Astrocyte (in vitro differentiated cells and primary cell): ENCODE data around the gene SLC6A5. TPM values are rescaled to one million over a fixed set of nuclear protein-coding genes. Genes with fewer than 3 reads are reported as not detected.

ENCODE experiments used
- DNase-seq: peaks from one replicate; pipeline ENCODE4 v3.0.0-alpha.2; 2010; ENCODE audit warnings: low read depth
- FAIRE-seq: peaks from 2 replicates; lab custom pipeline; 2011; peaks lifted over from hg19 to GRCh38; lab: Jason Lieb, UNC
- H2AFZ ChIP-seq: 2 replicates; pipeline ENCODE4 v1.6.0; 2012; ENCODE audit warnings: low read depth, low read length, inconsistent platforms
- H3K27ac ChIP-seq: 2 replicates; pipeline ENCODE4 v1.5.1; 2011; ENCODE audit warnings: low read depth, low read length, inconsistent platforms
- H3K27me3 ChIP-seq: 2 replicates; pipeline ENCODE4 v1.6.0; 2011; ENCODE audit warnings: low read length, inconsistent platforms; ENCODE audit not compliant: insufficient read depth
- H3K36me3 ChIP-seq: 2 replicates; pipeline ENCODE4 v1.5.1; 2011; ENCODE audit warnings: low read length, inconsistent platforms; ENCODE audit not compliant: insufficient read depth
- H3K4me1 ChIP-seq: 2 replicates; pipeline ENCODE4 v1.5.1; 2011; ENCODE audit warnings: low read length, inconsistent platforms; ENCODE audit not compliant: insufficient read depth
- H3K4me2 ChIP-seq: 2 replicates; pipeline ENCODE4 v1.6.0; 2012; ENCODE audit warnings: low read length, inconsistent platforms
- H3K4me3 ChIP-seq: 2 replicates; pipeline ENCODE4 v1.5.1; 2011; ENCODE audit warnings: low read depth, mild to moderate bottlenecking, low read length, inconsistent platforms; ENCODE audit not compliant: insufficient read depth
- H3K79me2 ChIP-seq: 2 replicates; pipeline ENCODE4 v1.6.0; 2012; ENCODE audit warnings: mild to moderate bottlenecking, low read length, inconsistent platforms; ENCODE audit not compliant: insufficient read depth
- H3K9ac ChIP-seq: 2 replicates; pipeline ENCODE4 v1.6.0; 2012; ENCODE audit warnings: mild to moderate bottlenecking, low read length, inconsistent platforms
- H3K9me3 ChIP-seq: 2 replicates; pipeline ENCODE4 v1.5.1; 2012; ENCODE audit warnings: low read depth, mild to moderate bottlenecking, low read length, inconsistent platforms; ENCODE audit not compliant: insufficient read depth
- H4K20me1 ChIP-seq: 2 replicates; pipeline ENCODE4 v1.6.0; 2012; ENCODE audit warnings: low read length, inconsistent platforms; ENCODE audit not compliant: insufficient read depth
- H3K27ac Mint-ChIP-seq: one replicate; pipeline ENCODE4 v1.8.0; 2021; ENCODE audit warnings: mild to moderate bottlenecking, mixed read lengths; ENCODE audit not compliant: unreplicated experiment
- H3K27me3 Mint-ChIP-seq: one replicate; pipeline ENCODE4 v1.8.0; 2021; ENCODE audit warnings: low read depth, mixed read lengths; ENCODE audit not compliant: unreplicated experiment
- H3K36me3 Mint-ChIP-seq: one replicate; pipeline ENCODE4 v1.8.0; 2021; ENCODE audit warnings: low read depth, mixed read lengths; ENCODE audit not compliant: unreplicated experiment
- H3K4me1 Mint-ChIP-seq: one replicate; pipeline ENCODE4 v1.8.0; 2021; ENCODE audit warnings: low read depth, mixed read lengths; ENCODE audit not compliant: unreplicated experiment
- H3K4me3 Mint-ChIP-seq: one replicate; pipeline ENCODE4 v1.8.0; 2021; ENCODE audit warnings: mild to moderate bottlenecking, moderate library complexity, mixed read lengths; ENCODE audit not compliant: unreplicated experiment
- H3K9me3 Mint-ChIP-seq: one replicate; pipeline ENCODE4 v1.8.0; 2021; ENCODE audit warnings: mild to moderate bottlenecking, mixed read lengths; ENCODE audit not compliant: unreplicated experiment
- CTCF ChIP-seq: IDR thresholded peaks from 2 replicates; pipeline ENCODE4 v1.5.1; 2011; ENCODE audit warnings: low read depth, mild to moderate bottlenecking, inconsistent platforms, low read length, moderate library complexity; ENCODE audit not compliant: insufficient read depth
- EZH2 ChIP-seq: IDR thresholded peaks from 2 replicates; pipeline ENCODE4 v1.6.1; 2012; ENCODE audit warnings: mild to moderate bottlenecking, low read length, inconsistent platforms; ENCODE audit not compliant: insufficient read depth
- total RNA-seq: library from RNA; stranded (reverse); gene quantifications from 2 replicates; pipeline ENCODE4 v1.2.1, GENCODE V29; 2021

Gene SLC6A5
- total RNA-seq, 1 donor from 2014 or later, result not detected

GRCh38 chr11:20592741-20593140 is 6.7 kb upstream of the SLC6A5 start:
- TF ChIP-seq EZH2, result no peak
- no peak for TF ChIP-seq CTCF
- Histone ChIP-seq H3K4me2 (no peak overlapping the region), H2AFZ (no peak overlapping the region), H3K9me3 (peaks cover 2% of the 10 kb centered on the region), H3K36me3 (no peaks in the 10 kb centered on the region), H3K4me1 (no peaks in the 10 kb centered on the region), H3K9ac (no peak overlapping the region), H3K27me3 (peaks cover 21% of the 10 kb centered on the region), H3K27ac (no peak overlapping the region), H3K4me3 (no peak overlapping the region), H4K20me1 (no peaks in the 10 kb centered on the region), H3K79me2 (no peaks in the 10 kb centered on the region)
- FAIRE-seq (no peak), DNase-seq (no peak)
- H3K36me3 Mint-ChIP-seq, result no peaks in the 10 kb centered on the region
- peaks cover 5% of the 10 kb centered on the region for H3K4me1 Mint-ChIP-seq
- no peak overlapping the region for H3K27ac Mint-ChIP-seq
- peaks cover 46% of the 10 kb centered on the region for H3K27me3 Mint-ChIP-seq
- H3K9me3 Mint-ChIP-seq, result peaks cover 2% of the 10 kb centered on the region
- no peak overlapping the region for H3K4me3 Mint-ChIP-seq

GRCh38 chr11:20594274-20595061 is 4.9 kb upstream of the SLC6A5 start:
- no peak for TF ChIP-seq CTCF
- no peak for TF ChIP-seq EZH2
- Mint-ChIP-seq H3K4me1 (peaks cover 5% of the 10 kb centered on the region), H3K27me3 (peaks cover 58% of the 10 kb centered on the region), H3K36me3 (no peaks in the 10 kb centered on the region), H3K9me3 (peaks cover 7% of the 10 kb centered on the region), H3K4me3 (no peak overlapping the region), H3K27ac (no peak overlapping the region)
- peaks cover 8% of the 10 kb centered on the region for H3K9me3 ChIP-seq
- H3K27me3 ChIP-seq, result peaks cover 38% of the 10 kb centered on the region
- no peaks in the 10 kb centered on the region for H3K4me1 ChIP-seq
- no peaks in the 10 kb centered on the region for H4K20me1 ChIP-seq
- H3K27ac ChIP-seq, result no peak overlapping the region
- no peaks in the 10 kb centered on the region for H3K36me3 ChIP-seq
- H3K4me3 ChIP-seq, result no peak overlapping the region
- no peak for FAIRE-seq
- H3K4me2 ChIP-seq, result no peak overlapping the region
- no peaks in the 10 kb centered on the region for H3K79me2 ChIP-seq
- H3K9ac ChIP-seq, result no peak overlapping the region
- no peak overlapping the region for H2AFZ ChIP-seq
- DNase-seq, result no peak

- Histone ChIP-seq H2AFZ (no peak overlapping the region), H3K27me3 (peaks cover 44% of the 10 kb centered on the region), H3K9me3 (peaks cover 8% of the 10 kb centered on the region), H3K4me3 (no peak overlapping the region), H3K4me2 (no peak overlapping the region), H3K4me1 (no peaks in the 10 kb centered on the region), H3K79me2 (no peaks in the 10 kb centered on the region), H3K36me3 (no peaks in the 10 kb centered on the region), H3K9ac (no peak overlapping the region), H4K20me1 (no peaks in the 10 kb centered on the region), H3K27ac (no peak overlapping the region)
- TF ChIP-seq EZH2, result no peak
- TF ChIP-seq CTCF, result no peak
- FAIRE-seq (no peak), DNase-seq (no peak)
- Mint-ChIP-seq H3K4me3 (no peak overlapping the region), H3K36me3 (no peaks in the 10 kb centered on the region), H3K27me3 (peaks cover 61% of the 10 kb centered on the region), H3K4me1 (peaks cover 5% of the 10 kb centered on the region), H3K9me3 (peaks cover 7% of the 10 kb centered on the region), H3K27ac (no peak overlapping the region)
These were observed 4.3 kb upstream of the SLC6A5 start for GRCh38 chr11:20595101-20595500.
